ENCODE data around the gene CEP128.

Gene CEP128

DNA sequence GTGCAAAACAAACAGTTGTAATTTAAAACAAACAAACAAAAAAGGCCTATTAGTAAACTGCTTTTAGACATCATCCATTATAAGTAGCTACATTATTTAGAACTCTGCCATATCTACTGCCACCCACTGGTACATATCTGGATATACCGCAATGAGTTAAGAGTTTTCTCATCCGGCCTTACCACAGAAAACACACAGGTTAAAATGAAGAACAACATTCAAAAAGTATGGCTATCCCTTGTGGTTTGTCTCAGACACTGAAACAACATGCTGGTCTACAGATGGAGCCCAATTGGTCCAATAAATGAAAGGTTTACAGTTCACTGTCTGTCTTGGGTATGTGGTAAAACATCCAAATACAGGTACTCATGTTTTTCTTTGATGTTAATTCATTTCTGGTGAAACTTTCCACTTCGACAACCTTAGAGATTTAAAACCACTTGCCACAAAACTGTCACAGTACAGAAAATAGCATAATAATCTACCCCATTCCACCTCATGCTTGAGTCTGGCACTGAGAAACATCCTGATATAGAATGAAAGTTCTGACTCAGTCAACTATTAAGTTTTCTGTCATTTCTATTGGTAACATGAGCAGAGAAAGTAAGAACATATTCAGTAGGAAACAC lies 354.3 kb downstream of the CEP128 start:
- TF ChIP-seq, protein P1, sequence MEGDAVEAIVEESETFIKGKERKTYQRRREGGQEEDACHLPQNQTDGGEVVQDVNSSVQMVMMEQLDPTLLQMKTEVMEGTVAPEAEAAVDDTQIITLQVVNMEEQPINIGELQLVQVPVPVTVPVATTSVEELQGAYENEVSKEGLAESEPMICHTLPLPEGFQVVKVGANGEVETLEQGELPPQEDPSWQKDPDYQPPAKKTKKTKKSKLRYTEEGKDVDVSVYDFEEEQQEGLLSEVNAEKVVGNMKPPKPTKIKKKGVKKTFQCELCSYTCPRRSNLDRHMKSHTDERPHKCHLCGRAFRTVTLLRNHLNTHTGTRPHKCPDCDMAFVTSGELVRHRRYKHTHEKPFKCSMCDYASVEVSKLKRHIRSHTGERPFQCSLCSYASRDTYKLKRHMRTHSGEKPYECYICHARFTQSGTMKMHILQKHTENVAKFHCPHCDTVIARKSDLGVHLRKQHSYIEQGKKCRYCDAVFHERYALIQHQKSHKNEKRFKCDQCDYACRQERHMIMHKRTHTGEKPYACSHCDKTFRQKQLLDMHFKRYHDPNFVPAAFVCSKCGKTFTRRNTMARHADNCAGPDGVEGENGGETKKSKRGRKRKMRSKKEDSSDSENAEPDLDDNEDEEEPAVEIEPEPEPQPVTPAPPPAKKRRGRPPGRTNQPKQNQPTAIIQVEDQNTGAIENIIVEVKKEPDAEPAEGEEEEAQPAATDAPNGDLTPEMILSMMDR (IDR thresholded peaks at IDR 0.05; ENCODE audit: borderline replicate concordance, insufficient read depth, low read depth, low read length): peak; percentile 25; the same call in 1 of the 2 replicates

DNA sequence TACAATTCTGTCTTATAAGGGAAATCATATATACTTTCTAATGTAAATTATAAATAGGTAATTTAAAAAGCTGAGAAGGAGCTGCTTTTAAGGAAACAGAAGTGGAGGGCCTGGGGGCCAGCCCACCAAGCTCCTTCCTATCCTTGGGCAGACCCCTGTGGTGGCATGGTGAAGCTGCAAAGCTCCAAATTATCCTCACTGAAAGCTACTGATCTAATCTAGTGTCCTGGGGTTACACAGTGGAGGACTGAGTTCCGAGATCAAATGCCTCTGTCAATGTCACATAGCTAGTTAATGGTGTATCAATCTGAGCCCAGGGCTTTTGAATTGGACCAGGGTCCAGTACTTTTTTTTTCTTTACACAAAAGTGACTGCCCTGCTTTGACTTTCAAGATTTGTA lies 355.4 kb downstream of the CEP128 start:
- TF ChIP-seq, protein P1 (IDR thresholded peaks at IDR 0.05; ENCODE audit: borderline replicate concordance, insufficient read depth, low read depth, low read length): no peak

More for the DNA sequence above, 354.3 kb downstream of the CEP128 start:
- no peak overlapping the region for H3K4me3 ChIP-seq (ENCODE audit: low read depth, low read length)

DNA sequence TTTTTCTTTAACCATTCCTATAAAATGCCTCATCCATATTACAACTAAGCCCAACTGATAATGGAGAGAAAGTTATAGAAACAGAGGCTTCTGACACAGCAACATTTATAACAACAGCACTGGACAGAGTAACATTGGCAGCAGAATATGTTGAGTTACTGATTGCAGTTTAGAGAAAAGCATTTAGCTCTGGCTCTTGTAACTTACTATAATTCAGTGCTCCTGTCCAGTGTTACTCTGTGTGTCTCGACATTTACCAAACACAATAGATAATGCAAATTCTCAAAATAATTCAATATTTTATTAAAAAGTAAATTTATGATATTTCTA lies 356.1 kb downstream of the CEP128 start:
- TF ChIP-seq, protein P1 (IDR thresholded peaks at IDR 0.05; ENCODE audit: borderline replicate concordance, insufficient read depth, low read depth, low read length): no peak
- no peak overlapping the region for H3K4me3 ChIP-seq (ENCODE audit: low read depth, low read length)

More for the DNA sequence above, 355.4 kb downstream of the CEP128 start:
- no peak overlapping the region for H3K4me3 ChIP-seq (ENCODE audit: low read depth, low read length)

DNA sequence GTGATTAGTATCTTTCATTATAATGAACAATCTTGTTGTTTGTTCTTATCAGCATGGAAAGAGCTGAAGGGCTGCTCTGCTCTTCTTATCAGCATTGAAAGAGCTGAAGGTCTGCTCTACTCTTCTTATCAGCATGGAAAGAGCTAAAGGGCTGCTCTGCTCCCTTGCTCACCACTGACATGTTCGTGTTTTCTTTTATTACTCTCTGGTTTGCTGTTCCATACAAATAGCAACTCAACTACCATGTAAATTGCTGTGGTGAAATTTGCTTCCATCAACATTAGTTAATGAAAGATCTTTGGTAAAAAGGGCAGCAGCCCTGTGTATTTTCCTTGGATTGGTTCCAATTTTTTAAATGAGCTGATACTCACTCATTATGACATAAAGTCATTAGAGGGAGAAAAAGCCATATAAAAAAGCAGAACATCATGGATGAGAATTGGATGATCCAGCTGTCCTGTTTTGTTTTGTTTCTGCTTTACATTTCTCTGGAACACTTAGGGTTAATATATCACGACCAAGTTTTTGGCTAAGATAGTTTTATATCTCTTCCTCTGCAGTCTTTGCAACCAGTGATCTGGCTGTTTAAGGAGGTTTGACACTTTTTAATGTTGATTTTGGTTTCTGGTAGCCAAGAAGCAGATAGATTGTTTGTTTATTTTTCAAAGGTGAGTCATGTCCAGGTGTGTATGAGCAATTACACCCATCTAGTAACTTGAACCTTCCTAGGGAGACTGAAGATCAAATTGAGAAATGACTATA lies 356.6 kb downstream of the CEP128 start:
- TF ChIP-seq, protein P1 (IDR thresholded peaks at IDR 0.05; ENCODE audit: borderline replicate concordance, insufficient read depth, low read depth, low read length): no peak
- H3K4me3 ChIP-seq (ENCODE audit: low read depth, low read length): no peak overlapping the region

DNA sequence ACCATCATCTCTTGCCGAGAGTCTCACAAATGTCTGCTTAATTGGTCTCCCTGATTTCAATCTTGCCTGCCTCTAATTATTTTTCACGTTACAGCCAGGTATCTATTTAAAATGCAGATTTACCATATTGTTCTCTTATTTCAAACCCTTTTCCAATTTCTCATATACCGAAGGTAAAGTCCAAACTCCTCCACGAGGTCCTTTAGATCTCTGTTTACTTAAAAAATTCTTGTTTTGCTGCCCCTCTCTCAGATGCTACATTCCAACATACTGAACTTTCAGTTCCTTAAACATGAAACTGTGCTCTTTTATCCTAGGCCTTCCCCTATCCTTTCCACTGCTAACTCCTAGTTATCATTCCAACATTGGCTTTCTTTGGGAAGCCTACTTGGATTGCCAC lies 363.9 kb downstream of the CEP128 start:
- TF ChIP-seq, protein P1 (IDR thresholded peaks at IDR 0.05; ENCODE audit: borderline replicate concordance, insufficient read depth, low read depth, low read length): no peak
- no peak overlapping the region for H3K4me3 ChIP-seq (ENCODE audit: low read depth, low read length)

DNA sequence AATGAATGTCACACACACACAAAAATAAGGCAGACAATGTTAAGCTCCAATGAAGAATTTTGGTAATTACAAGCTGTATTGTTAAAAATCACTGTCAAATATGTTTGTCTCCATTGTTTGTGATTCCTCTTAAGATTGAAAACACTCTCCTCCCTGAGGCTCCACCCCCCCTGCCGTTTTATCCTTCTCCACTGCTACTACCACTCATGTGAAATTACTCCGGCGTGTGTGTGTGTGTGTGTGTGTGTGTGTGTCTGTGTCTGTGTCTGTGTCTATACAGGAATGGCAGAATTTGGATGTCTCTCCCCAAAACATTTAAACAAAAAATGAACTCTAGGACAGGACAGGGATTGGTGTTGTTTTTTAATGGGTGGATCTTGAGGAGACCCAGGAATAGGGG lies 365.1 kb downstream of the CEP128 start:
- H3K4me3 ChIP-seq (ENCODE audit: low read depth, low read length): no peak overlapping the region
- TF ChIP-seq, protein P1 (IDR thresholded peaks at IDR 0.05; ENCODE audit: borderline replicate concordance, insufficient read depth, low read depth, low read length): no peak

DNA sequence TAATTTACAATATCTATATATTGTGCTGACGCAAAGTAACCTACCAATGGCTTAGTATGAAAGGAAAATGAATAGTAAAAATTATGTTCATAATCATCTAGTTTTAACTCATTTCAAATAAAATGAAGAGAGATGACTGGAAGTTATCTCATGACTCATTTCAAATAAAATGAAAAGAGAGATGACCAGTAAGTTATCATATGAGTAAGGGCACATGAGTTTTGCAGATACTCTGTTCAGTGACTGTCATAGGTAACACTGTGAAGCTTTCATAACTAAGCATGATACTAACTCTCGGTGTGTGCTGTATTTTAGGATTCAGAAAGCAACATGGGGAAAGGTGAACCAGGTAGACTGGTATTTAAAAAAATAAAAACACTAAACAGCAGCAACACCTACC lies 365.8 kb downstream of the CEP128 start:
- TF ChIP-seq, protein P1 (IDR thresholded peaks at IDR 0.05; ENCODE audit: borderline replicate concordance, insufficient read depth, low read depth, low read length): no peak

More for the DNA sequence above, 365.8 kb downstream of the CEP128 start:
- no peak overlapping the region for H3K4me3 ChIP-seq (ENCODE audit: low read depth, low read length)
